ENCODE results near the gene RNU6-9. TPM values are rescaled to one million over a fixed set of nuclear protein-coding genes. Genes with fewer than 3 reads are reported as not detected.
A peak's percentile ranks its signal among the peaks of the same experiment; 100 is the strongest.

RNU6-9 gene
- total and polyA plus RNA-seq, 2 donors (not counting 1 experiment from before 2014, with no cell fraction given): not detected

DNA sequence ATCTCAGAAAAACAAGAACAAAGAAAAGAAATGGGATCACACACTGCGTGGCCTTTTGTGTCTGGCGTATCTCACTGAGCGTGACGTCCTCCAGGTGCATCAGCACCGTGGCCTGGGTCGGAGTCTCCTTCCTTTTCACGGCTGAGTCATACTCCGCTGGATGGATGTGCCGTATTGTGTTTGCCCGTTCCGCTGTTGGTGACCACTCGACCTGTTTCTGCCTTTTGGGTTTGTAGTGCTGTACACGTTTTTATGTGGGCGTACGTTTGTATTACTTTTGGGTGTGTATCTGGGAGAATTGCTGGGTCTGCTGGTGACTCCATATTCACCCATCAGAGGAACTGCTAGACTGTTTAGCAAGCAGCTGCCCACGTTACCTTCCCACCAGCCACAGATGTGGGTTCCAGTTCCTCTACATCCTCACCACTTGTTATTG is 44.0 kb downstream of the RNU6-9 start:
- peak overlapping the region; percentile 44 for H3K4me3 Mint-ChIP-seq
- H3K4me2 ChIP-seq (replicated peaks; ENCODE audit: low read depth, low read length, poor library complexity, severe bottlenecking): no peak overlapping the region
- no peak overlapping the region for H3K9ac ChIP-seq (ENCODE audit: low read length)
- no peak for TF ChIP-seq EZH2 (IDR thresholded peaks at IDR 0.05; ENCODE audit: borderline replicate concordance, insufficient read depth, low read depth, low read length, poor library complexity, severe bottlenecking)
- TF ChIP-seq, protein P1, sequence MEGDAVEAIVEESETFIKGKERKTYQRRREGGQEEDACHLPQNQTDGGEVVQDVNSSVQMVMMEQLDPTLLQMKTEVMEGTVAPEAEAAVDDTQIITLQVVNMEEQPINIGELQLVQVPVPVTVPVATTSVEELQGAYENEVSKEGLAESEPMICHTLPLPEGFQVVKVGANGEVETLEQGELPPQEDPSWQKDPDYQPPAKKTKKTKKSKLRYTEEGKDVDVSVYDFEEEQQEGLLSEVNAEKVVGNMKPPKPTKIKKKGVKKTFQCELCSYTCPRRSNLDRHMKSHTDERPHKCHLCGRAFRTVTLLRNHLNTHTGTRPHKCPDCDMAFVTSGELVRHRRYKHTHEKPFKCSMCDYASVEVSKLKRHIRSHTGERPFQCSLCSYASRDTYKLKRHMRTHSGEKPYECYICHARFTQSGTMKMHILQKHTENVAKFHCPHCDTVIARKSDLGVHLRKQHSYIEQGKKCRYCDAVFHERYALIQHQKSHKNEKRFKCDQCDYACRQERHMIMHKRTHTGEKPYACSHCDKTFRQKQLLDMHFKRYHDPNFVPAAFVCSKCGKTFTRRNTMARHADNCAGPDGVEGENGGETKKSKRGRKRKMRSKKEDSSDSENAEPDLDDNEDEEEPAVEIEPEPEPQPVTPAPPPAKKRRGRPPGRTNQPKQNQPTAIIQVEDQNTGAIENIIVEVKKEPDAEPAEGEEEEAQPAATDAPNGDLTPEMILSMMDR (IDR thresholded peaks at IDR 0.05): no peak
- H3K4me1 Mint-ChIP-seq: peaks cover 48% of the 10 kb centered on the region
- H4K20me1 ChIP-seq (ENCODE audit: control insufficient read depth, insufficient read depth, low read length, poor library complexity, severe bottlenecking): peaks cover 41% of the 10 kb centered on the region
- POLR2A ChIA-PET: interaction anchor here (0.6 to 0.7 kb wide), 3 partner anchors 9 to 1005 kb away, joined by 3 to 8 read pairs (median 4); no protein-coding TSS in a partner anchor
- ATAC-seq (ENCODE audit: low read depth): peak; percentile 25
- peak overlapping the region in 1 of 2 donors; percentile 12 for H3K27ac ChIP-seq (ENCODE audit: low read length in 2 of 2)
- H3K27me3 ChIP-seq (replicated peaks in 1 of 4; ENCODE audit: control extremely low read depth in 1 of 4, control insufficient read depth in 3 of 4, insufficient read depth in 4 of 4, low read length in 3 of 4): no peaks in the 10 kb centered on the region
- H3K27ac Mint-ChIP-seq: peak overlapping the region; percentile 91
- peaks cover 0 to 12% (median 3%) of the 10 kb centered on the region in 3 donors for H3K9me3 ChIP-seq (ENCODE audit: control extremely low read depth in 1 of 3, control insufficient read depth in 2 of 3, insufficient read depth in 1 of 3, low read length in 2 of 3)
- peaks cover 59% of the 10 kb centered on the region for H3K79me2 ChIP-seq (ENCODE audit: control insufficient read depth, insufficient read depth, low read length)
- H3K4me3 ChIP-seq (ENCODE audit: control extremely low read depth in 1 of 5, extremely low read depth in 1 of 5, insufficient read depth in 1 of 5, low read depth in 2 of 5, low read length in 4 of 5): no peak overlapping the region
- CTCF ChIA-PET: interaction anchor here (1.6 to 3.1 kb wide), 4 partner anchors 7 to 176 kb away, joined by 3 to 16 read pairs (median 4); partner anchors contain the start of gene WDR18
- H3K4me1 ChIP-seq (ENCODE audit: control insufficient read depth in 2 of 2, insufficient read depth in 2 of 2, low read length in 2 of 2): peaks cover 40 to 68% of the 10 kb centered on the region in 2 donors
- DNase-seq: peak; percentile 61
- peaks cover 2% of the 10 kb centered on the region for H3K9me3 Mint-ChIP-seq (ENCODE audit: insufficient read depth)
- peaks cover 2 to 3% of the 10 kb centered on the region in 2 experiments for H3K36me3 ChIP-seq (replicated peaks in 1 of 2; ENCODE audit: control extremely low read depth in 1 of 2, control insufficient read depth in 1 of 2, extremely low read depth in 1 of 2, insufficient read depth in 2 of 2, low read length in 1 of 2)
- no peaks in the 10 kb centered on the region for H3K27me3 Mint-ChIP-seq
- no peak overlapping the region for H2AFZ ChIP-seq (ENCODE audit: insufficient read depth, low read depth, low read length, poor library complexity, severe bottlenecking)
- intact Hi-C loops (cut with micrococcal nuclease): loop anchor here (1.0 kb wide), 1 partner anchor 10 kb away; no protein-coding TSS in a partner anchor
- WGBS (ENCODE audit: insufficient coverage): 74% methylated on average over 6 of the region's 16 CpGs

DNA sequence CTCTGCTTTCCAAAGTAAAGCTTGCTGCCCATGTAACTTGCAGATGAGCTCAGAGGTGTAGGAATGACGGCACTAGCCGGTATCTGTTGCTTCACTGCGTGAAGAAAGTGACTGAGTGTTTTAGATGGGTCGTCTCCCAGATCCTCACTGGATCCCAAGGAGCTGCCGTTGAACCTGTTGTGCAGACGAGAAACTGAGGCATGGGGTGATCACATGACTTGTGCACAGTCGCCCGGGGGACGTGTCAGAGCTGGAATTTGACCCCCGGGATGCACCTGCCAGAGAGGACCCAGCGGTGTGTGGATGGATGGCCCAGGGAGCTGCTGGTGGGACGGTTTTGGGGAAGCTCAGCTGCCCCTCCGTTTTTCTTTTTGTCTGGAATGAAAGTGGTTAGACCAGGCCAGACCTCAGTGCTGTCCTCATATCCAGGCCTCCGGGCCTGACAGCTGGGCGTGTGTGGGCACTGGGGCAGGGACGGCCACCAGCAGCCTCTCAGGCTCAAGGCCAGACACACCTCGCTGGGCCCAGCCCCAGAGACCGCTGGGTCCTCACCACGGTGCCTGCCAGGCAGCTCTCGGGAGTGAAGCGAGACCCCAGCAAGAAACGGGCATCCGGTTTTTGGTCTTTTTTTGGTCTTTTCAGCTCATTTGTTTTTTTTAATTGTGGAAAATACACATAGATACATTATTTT is 45.1 kb downstream of the RNU6-9 start:
- Mint-ChIP-seq H3K27me3 (no peaks in the 10 kb centered on the region), H3K27ac (peak overlapping the region; percentile 38), H3K4me1 (peaks cover 43% of the 10 kb centered on the region), H3K4me3 (peak overlapping the region; percentile 15), H3K9me3 (ENCODE audit: insufficient read depth) (peaks cover 2% of the 10 kb centered on the region)
- Histone ChIP-seq H2AFZ (ENCODE audit: insufficient read depth, low read depth, low read length, poor library complexity, severe bottlenecking) (no peak overlapping the region), H3K4me1 (ENCODE audit: control insufficient read depth in 2 of 2, insufficient read depth in 2 of 2, low read length in 2 of 2) (peaks cover 29 to 57% of the 10 kb centered on the region in 2 donors), H3K79me2 (ENCODE audit: control insufficient read depth, insufficient read depth, low read length) (peaks cover 53% of the 10 kb centered on the region), H3K27ac (ENCODE audit: low read length in 2 of 2) (no peak overlapping the region), H3K27me3 (replicated peaks in 1 of 4; ENCODE audit: control extremely low read depth in 1 of 4, control insufficient read depth in 3 of 4, insufficient read depth in 4 of 4, low read length in 3 of 4) (no peaks in the 10 kb centered on the region), H4K20me1 (ENCODE audit: control insufficient read depth, insufficient read depth, low read length, poor library complexity, severe bottlenecking) (peaks cover 36% of the 10 kb centered on the region), H3K4me3 (ENCODE audit: control extremely low read depth in 1 of 5, extremely low read depth in 1 of 5, insufficient read depth in 1 of 5, low read depth in 2 of 5, low read length in 4 of 5) (no peak overlapping the region), H3K4me2 (replicated peaks; ENCODE audit: low read depth, low read length, poor library complexity, severe bottlenecking) (peak overlapping the region; percentile 1), H3K9ac (ENCODE audit: low read length) (no peak overlapping the region), H3K9me3 (ENCODE audit: control extremely low read depth in 1 of 3, control insufficient read depth in 2 of 3, insufficient read depth in 1 of 3, low read length in 2 of 3) (peaks cover 0 to 12% (median 3%) of the 10 kb centered on the region in 3 donors), H3K36me3 (replicated peaks in 1 of 2; ENCODE audit: control extremely low read depth in 1 of 2, control insufficient read depth in 1 of 2, extremely low read depth in 1 of 2, insufficient read depth in 2 of 2, low read length in 1 of 2) (peaks cover 2 to 3% of the 10 kb centered on the region in 2 experiments)
- CTCF ChIA-PET: interaction anchor here (0.6 to 3.1 kb wide), 6 partner anchors 9 to 422 kb away, joined by 3 to 16 read pairs (median 4); partner anchors contain the start of gene WDR18
- DNase-seq (no peak), ATAC-seq (ENCODE audit: low read depth) (no peak)
- TF ChIP-seq EZH2 (IDR thresholded peaks at IDR 0.05; ENCODE audit: borderline replicate concordance, insufficient read depth, low read depth, low read length, poor library complexity, severe bottlenecking): no peak
- TF ChIP-seq, protein P1 (IDR thresholded peaks at IDR 0.05): no peak
- POLR2A ChIA-PET: interaction anchor here (0.5 to 0.7 kb wide), 6 partner anchors 9 to 164 kb away, joined by 3 to 8 read pairs (median 4); no protein-coding TSS in a partner anchor
- 87% methylated on average over 18 of the region's 23 CpGs for WGBS (ENCODE audit: insufficient coverage)
- intact Hi-C loops (cut with micrococcal nuclease): no loop called here

All from B cell (primary cell).